ENCODE measurements around the gene AMBRA1.
A peak's percentile ranks its signal among the peaks of the same experiment; 100 is the strongest.

AMBRA1 gene

GRCh38 chr11:46506483-46506791 lies 87.4 kb downstream of the AMBRA1 start:
- DNase-seq (ENCODE audit: low read depth in 2 of 2): no peak

- no peak for DNase-seq (ENCODE audit: low read depth in 2 of 2)
Measured at GRCh38 chr11:46505741-46506482, 87.9 kb downstream of the AMBRA1 start.

- DNase-seq (ENCODE audit: low read depth in 2 of 2): no peak
Measured at GRCh38 chr11:46504817-46505613, 88.8 kb downstream of the AMBRA1 start.

GRCh38 chr11:46499821-46500220 lies 94.0 kb downstream of the AMBRA1 start:
- DNase-seq (ENCODE audit: low read depth in 2 of 2): no peak

GRCh38 chr11:46498968-46499367 lies 94.9 kb downstream of the AMBRA1 start:
- DNase-seq (ENCODE audit: low read depth in 2 of 2): no peak

- no peak for DNase-seq (ENCODE audit: low read depth in 2 of 2)
Measured at GRCh38 chr11:46498179-46498578, 95.6 kb downstream of the AMBRA1 start.

GRCh38 chr11:46497498-46497897 lies 96.3 kb downstream of the AMBRA1 start:
- no peak for DNase-seq (ENCODE audit: low read depth in 2 of 2)

GRCh38 chr11:46493791-46494190 lies 100.0 kb downstream of the AMBRA1 start:
- no peak for DNase-seq (ENCODE audit: low read depth in 2 of 2)

- DNase-seq (ENCODE audit: low read depth in 2 of 2): no peak
Measured at GRCh38 chr11:46492532-46492931, 101.3 kb downstream of the AMBRA1 start.

GRCh38 chr11:46491661-46492330 lies 102.0 kb downstream of the AMBRA1 start:
- DNase-seq (ENCODE audit: low read depth in 2 of 2): no peak

- no peak for DNase-seq (ENCODE audit: low read depth in 2 of 2)
Measured at GRCh38 chr11:46490666-46491065, 103.2 kb downstream of the AMBRA1 start.

- peak in 1 of 2 donors; percentile 12 for DNase-seq (ENCODE audit: low read depth in 2 of 2)
Measured at GRCh38 chr11:46489656-46490560, 103.9 kb downstream of the AMBRA1 start.

- DNase-seq (ENCODE audit: low read depth in 2 of 2): no peak
Measured at GRCh38 chr11:46485856-46486443, 107.9 kb downstream of the AMBRA1 start.

- DNase-seq (ENCODE audit: low read depth in 2 of 2): no peak
Measured at GRCh38 chr11:46484101-46484500, 109.7 kb downstream of the AMBRA1 start.

- no peak for DNase-seq (ENCODE audit: low read depth in 2 of 2)
Measured at GRCh38 chr11:46480909-46481308, 112.9 kb downstream of the AMBRA1 start.

- no peak for DNase-seq (ENCODE audit: low read depth in 2 of 2)
Measured at GRCh38 chr11:46480166-46480726, 113.6 kb downstream of the AMBRA1 start.

GRCh38 chr11:46479601-46480000 lies 114.2 kb downstream of the AMBRA1 start:
- no peak for DNase-seq (ENCODE audit: low read depth in 2 of 2)

GRCh38 chr11:46478196-46478595 lies 115.6 kb downstream of the AMBRA1 start:
- DNase-seq (ENCODE audit: low read depth in 2 of 2): no peak

GRCh38 chr11:46477136-46477535 lies 116.7 kb downstream of the AMBRA1 start:
- no peak for DNase-seq (ENCODE audit: low read depth in 2 of 2)

- DNase-seq (ENCODE audit: low read depth in 2 of 2): no peak
Measured at GRCh38 chr11:46475926-46476545, 117.8 kb downstream of the AMBRA1 start.

Measured in stimulated activated CD4-positive, alpha-beta T cell treated with anti-CD3 and anti-CD28 coated beads, Interleukin-1b, Interleukin-23, amount 100 ng/mL, for 4 hours (primary cell).